Measurements from ENCODE around the gene LRRC38. TPM values are rescaled to one million over a fixed set of nuclear protein-coding genes. Genes with fewer than 3 reads are reported as not detected.

The LRRC38 gene
- total and polyA plus RNA-seq, 10 of the 15 experiments (the other 5 are each of a cell fraction or from before 2014, with no cell fraction given) = not detected

GRCh38 chr1:13523780-13524477, 10.1 kb upstream of the LRRC38 start:
- intact Hi-C loops (cut with micrococcal nuclease; ENCODE audit: unreplicated experiment) = no loop called here
- Histone ChIP-seq H3K4me2 (ENCODE audit: control insufficient read depth, insufficient read depth) (no peak overlapping the region), H2AFZ (ENCODE audit: control insufficient read depth, low read depth, low read length) (no peak overlapping the region), H3K4me3 (no peak overlapping the region), H3K36me3 (ENCODE audit: control insufficient read depth in 2 of 2, insufficient read depth in 2 of 2, low read length in 1 of 2) (no peaks in the 10 kb centered on the region), H3K9ac (ENCODE audit: control insufficient read depth, insufficient read depth, low read length) (no peak overlapping the region), H3K4me1 (ENCODE audit: control insufficient read depth, insufficient read depth, low read length) (no peaks in the 10 kb centered on the region), H3K9me3 (replicated peaks; ENCODE audit: control insufficient read depth, insufficient read depth, low read length) (no peaks in the 10 kb centered on the region; the same call in 2 of the 3 replicates), H3K27ac (ENCODE audit: control insufficient read depth, insufficient read depth) (no peak overlapping the region), H3K79me2 (ENCODE audit: control insufficient read depth, insufficient read depth, low read length) (no peaks in the 10 kb centered on the region), H3K27me3 (replicated peaks in 1 of 2; ENCODE audit: control insufficient read depth in 2 of 2, insufficient read depth in 2 of 2, low read length in 1 of 2) (no peaks in the 10 kb centered on the region; a peak in 1 of 4 replicates), H4K20me1 (ENCODE audit: control insufficient read depth, insufficient read depth) (no peaks in the 10 kb centered on the region)
- POLR2A ChIA-PET = no interaction called here
- BruUV-seq (replicated peaks) = no TSS peak
- SMC1A ChIA-PET (ENCODE audit: uncharacterized antibody, unreplicated experiment) = no interaction called here
- WGBS (ENCODE audit: insufficient coverage, insufficient replicate concordance, low lambda C conversion rate, missing lambda C conversion rate) = 19% methylated on average over 8 of the region's 8 CpGs
- in situ Hi-C loops (cut with MboI) = no loop called here
- RAD21 ChIA-PET (ENCODE audit: unreplicated experiment) = no interaction called here
- CTCF ChIA-PET = no interaction called here
- no peak for TF ChIP-seq E2F8 (IDR thresholded peaks at IDR 0.05; ENCODE audit: low read depth, partially characterized antibody)
- TF ChIP-seq TAF1 (IDR thresholded peaks at IDR 0.05; ENCODE audit: borderline replicate concordance, low read depth, low read length) = no peak
- TF ChIP-seq ZSCAN29 (IDR thresholded peaks at IDR 0.05) = no peak
- TF ChIP-seq JUNB (IDR thresholded peaks at IDR 0.05) = no peak
- TF ChIP-seq POLR2AphosphoS5 (IDR thresholded peaks at IDR 0.05; ENCODE audit: low read length) = no peak
- no peak for TF ChIP-seq JUND (IDR thresholded peaks at IDR 0.05; ENCODE audit: low read depth, low read length)
- TF ChIP-seq ZNF217 (IDR thresholded peaks at IDR 0.05) = no peak
- TF ChIP-seq HDAC6 (IDR thresholded peaks at IDR 0.05; ENCODE audit: unreplicated experiment) = no peak
- no peak for TF ChIP-seq SUPT20H (IDR thresholded peaks at IDR 0.05; ENCODE audit: borderline replicate concordance, control insufficient read depth, low read depth, low read length)
- no peak for TF ChIP-seq BRCA1 (IDR thresholded peaks at IDR 0.05; ENCODE audit: low read depth, low read length)
- no peak for TF ChIP-seq ZBTB4 (CRISPR knock-in tag; IDR thresholded peaks at IDR 0.05)
- no peak for TF ChIP-seq ZBTB33 (IDR thresholded peaks at IDR 0.05)
- no peak for TF ChIP-seq PKNOX1 (IDR thresholded peaks at IDR 0.05)
- FAIRE-seq (no peak), ATAC-seq (no peak), DNase-seq (ENCODE audit: low read depth, low spot score) (no peak)

Measured in GM12878 (cell line).